ENCODE results near the gene CD58. TPM values are rescaled to one million over a fixed set of nuclear protein-coding genes. Genes with fewer than 3 reads are reported as not detected.
A peak's percentile ranks its signal among the peaks of the same experiment; 100 is the strongest.

CD58 gene
- total and polyA plus RNA-seq, 2 experiments from 2014 or later: 6.1 to 20.0 TPM

DNA sequence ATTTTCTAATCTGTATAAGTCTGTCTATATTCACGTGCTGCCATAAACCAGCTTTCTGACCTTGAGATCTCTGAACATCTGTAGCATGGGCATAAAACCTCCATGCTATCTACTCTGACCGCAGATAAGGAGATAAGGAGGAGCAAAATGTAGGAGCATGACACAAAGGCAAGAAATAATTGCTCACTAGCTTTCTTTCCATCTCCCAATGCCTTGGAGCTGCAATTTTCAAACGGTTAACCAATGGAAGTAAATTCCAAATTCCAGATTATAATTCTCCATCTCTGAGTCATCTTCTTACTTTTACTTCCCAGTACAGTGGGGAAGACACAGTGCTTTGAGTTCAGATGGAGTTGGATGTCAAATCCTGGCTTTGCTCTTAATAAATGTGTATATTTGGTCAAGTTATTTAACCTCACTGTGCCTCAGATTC, 41.6 kb downstream of the CD58 start:
- DNase-seq (ENCODE audit: low read depth in 1 of 2, low spot score in 1 of 2): peak in 1 of 2 donors; percentile 18
- Histone ChIP-seq H3K27ac (no peak overlapping the region), H3K36me3 (no peaks in the 10 kb centered on the region), H3K4me1 (ENCODE audit: low read depth) (no peaks in the 10 kb centered on the region), H3K4me3 (no peak overlapping the region), H3K9me3 (ENCODE audit: low read depth) (no peaks in the 10 kb centered on the region), H3K27me3 (no peaks in the 10 kb centered on the region)
- TF ChIP-seq, protein P1, sequence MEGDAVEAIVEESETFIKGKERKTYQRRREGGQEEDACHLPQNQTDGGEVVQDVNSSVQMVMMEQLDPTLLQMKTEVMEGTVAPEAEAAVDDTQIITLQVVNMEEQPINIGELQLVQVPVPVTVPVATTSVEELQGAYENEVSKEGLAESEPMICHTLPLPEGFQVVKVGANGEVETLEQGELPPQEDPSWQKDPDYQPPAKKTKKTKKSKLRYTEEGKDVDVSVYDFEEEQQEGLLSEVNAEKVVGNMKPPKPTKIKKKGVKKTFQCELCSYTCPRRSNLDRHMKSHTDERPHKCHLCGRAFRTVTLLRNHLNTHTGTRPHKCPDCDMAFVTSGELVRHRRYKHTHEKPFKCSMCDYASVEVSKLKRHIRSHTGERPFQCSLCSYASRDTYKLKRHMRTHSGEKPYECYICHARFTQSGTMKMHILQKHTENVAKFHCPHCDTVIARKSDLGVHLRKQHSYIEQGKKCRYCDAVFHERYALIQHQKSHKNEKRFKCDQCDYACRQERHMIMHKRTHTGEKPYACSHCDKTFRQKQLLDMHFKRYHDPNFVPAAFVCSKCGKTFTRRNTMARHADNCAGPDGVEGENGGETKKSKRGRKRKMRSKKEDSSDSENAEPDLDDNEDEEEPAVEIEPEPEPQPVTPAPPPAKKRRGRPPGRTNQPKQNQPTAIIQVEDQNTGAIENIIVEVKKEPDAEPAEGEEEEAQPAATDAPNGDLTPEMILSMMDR (IDR thresholded peaks at IDR 0.05; ENCODE audit: low read depth, low read length): no peak

DNA sequence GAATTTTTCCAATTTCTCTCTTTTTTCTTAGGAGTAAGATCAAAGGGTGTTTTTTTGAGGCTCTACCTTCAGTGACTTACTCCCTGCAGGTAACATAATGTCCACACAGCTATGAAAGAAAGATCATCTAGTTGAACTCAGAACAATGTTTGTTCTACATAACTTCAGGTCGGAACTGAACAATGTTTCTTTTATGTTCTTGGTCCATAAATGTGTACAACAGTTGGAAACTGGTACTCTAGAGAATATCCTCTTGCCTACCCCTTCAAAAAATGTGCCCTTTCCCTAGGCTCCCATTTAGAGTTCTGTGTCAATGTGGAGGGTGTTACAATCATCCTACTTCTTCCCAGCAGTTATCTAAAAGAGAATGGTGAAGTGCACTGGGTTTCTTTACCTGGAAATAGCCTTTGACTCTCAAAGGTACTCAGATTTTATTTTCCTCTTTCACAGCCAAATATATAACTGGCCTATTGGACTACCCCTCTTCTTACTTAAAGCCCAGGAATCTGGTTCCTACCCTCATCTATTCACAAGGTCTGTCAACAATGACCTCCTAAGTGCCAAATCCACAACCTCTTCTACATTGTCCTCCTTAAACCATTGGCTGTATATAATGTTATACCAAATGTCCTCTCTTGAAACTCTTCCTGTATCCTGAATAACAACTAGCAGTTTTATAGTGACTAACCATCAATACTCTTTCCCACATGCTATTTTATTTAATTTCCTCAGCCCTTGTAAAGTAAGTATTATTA, 42.3 kb downstream of the CD58 start:
- no peak overlapping the region for H3K4me3 ChIP-seq
- DNase-seq (ENCODE audit: low read depth in 1 of 2, low spot score in 1 of 2): no peak
- H3K9me3 ChIP-seq (ENCODE audit: low read depth): no peaks in the 10 kb centered on the region
- no peaks in the 10 kb centered on the region for H3K36me3 ChIP-seq
- TF ChIP-seq, protein P1 (IDR thresholded peaks at IDR 0.05; ENCODE audit: low read depth, low read length): no peak
- H3K4me1 ChIP-seq (ENCODE audit: low read depth): no peaks in the 10 kb centered on the region
- no peak overlapping the region for H3K27ac ChIP-seq
- H3K27me3 ChIP-seq: no peaks in the 10 kb centered on the region

DNA sequence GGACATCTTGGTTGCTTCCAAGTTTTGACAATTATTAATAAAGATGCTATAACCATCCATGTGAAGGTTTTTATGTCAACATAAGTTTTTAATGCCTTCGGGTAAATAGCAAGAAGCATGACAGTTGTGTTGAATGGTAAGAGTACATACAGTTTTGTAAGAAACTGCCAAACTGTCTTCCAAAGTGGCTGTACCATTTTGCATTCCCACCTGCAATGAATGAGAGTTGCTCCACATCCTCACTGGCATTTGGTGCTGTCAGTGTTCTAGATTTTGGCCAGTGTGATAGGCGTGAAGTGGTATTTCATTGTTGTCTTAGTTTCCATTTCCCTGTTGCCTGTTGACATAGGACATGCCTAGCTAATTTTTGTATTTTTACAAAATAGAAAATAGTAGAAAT, 45.4 kb downstream of the CD58 start:
- no peaks in the 10 kb centered on the region for H3K27me3 ChIP-seq
- TF ChIP-seq, protein P1 (IDR thresholded peaks at IDR 0.05; ENCODE audit: low read depth, low read length): no peak
- H3K9me3 ChIP-seq (ENCODE audit: low read depth): no peaks in the 10 kb centered on the region
- H3K36me3 ChIP-seq: no peaks in the 10 kb centered on the region
- peaks cover 7% of the 10 kb centered on the region for H3K4me1 ChIP-seq (ENCODE audit: low read depth)
- no peak for DNase-seq (ENCODE audit: low read depth in 1 of 2, low spot score in 1 of 2)
- H3K27ac ChIP-seq: no peak overlapping the region
- no peak overlapping the region for H3K4me3 ChIP-seq

DNA sequence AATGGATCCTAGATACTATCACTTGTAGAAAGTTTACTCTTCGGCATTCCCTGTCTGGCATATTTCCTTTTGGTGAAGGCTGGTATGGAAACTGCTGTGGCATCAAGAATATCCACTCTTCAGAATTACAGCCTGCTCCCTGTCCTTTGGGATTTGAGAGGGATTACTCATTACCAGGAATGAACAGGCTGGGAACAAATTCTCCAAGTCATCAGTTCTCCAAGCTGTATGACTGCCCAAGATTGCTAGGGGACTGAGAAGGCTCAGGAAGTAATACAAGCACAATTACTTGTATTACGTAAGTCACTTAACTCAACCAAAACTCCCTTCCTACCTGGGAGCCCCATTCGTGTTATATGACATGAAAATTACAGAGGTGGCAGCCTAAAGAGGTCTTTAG, 49.6 kb downstream of the CD58 start:
- DNase-seq (ENCODE audit: low read depth in 1 of 2, low spot score in 1 of 2): peak in 1 of 2 donors; percentile 66
- H3K9me3 ChIP-seq (ENCODE audit: low read depth): no peaks in the 10 kb centered on the region

DNA sequence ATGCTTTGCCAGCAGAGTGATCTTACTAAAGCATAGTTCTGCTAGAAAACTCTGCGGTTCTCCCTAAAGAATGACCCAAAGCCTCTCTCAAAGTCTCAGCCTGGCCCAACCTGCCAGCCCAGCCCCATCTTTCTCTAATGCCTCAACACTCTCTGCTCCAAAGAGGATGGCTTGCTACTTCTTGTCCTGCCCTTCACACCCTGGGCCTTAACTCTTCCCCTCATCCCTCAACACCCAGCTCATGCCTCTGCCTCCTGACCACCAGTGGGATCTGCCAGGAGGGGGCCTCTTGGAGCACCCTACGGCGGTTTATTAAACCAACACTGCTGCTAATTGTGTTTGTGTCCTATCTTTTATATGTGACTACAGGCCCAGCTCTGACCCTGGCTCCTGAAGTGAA, 52.4 kb downstream of the CD58 start:
- Histone ChIP-seq H3K27ac (no peak overlapping the region), H3K36me3 (no peaks in the 10 kb centered on the region)
- TF ChIP-seq, protein P1 (IDR thresholded peaks at IDR 0.05; ENCODE audit: low read depth, low read length): no peak

More for the DNA sequence above, 49.6 kb downstream of the CD58 start:
- Histone ChIP-seq H3K4me1 (ENCODE audit: low read depth) (peaks cover 7% of the 10 kb centered on the region), H3K27me3 (no peaks in the 10 kb centered on the region), H3K4me3 (no peak overlapping the region), H3K36me3 (no peaks in the 10 kb centered on the region), H3K27ac (no peak overlapping the region)
- TF ChIP-seq, protein P1 (IDR thresholded peaks at IDR 0.05; ENCODE audit: low read depth, low read length): no peak

More for the DNA sequence above, 52.4 kb downstream of the CD58 start:
- no peaks in the 10 kb centered on the region for H3K9me3 ChIP-seq (ENCODE audit: low read depth)
- no peak for DNase-seq (ENCODE audit: low read depth in 1 of 2, low spot score in 1 of 2)
- H3K27me3 ChIP-seq: no peaks in the 10 kb centered on the region
- no peak overlapping the region for H3K4me3 ChIP-seq
- peaks cover 7% of the 10 kb centered on the region for H3K4me1 ChIP-seq (ENCODE audit: low read depth)
